Stimulated activated CD4-positive, alpha-beta T cell treated with anti-CD3 and anti-CD28 coated beads, Interleukin-4, amount 100 ng/mL, for 48 hours (primary cell): ENCODE results near the gene CLEC4G.

Source experiments
- DNase-seq, 2 donors: peaks; one replicate each; pipeline ENCODE4 v3.0.0-alpha.2; 2020; ENCODE audit warnings: low read depth in 2 of 2

CLEC4G gene

GRCh38 chr19:7729211-7729610, 2.7 kb downstream of the CLEC4G start:
- DNase-seq, result no peak

GRCh38 chr19:7725791-7726190, 6.1 kb downstream of the CLEC4G start:
- DNase-seq, result no peak

- no peak for DNase-seq
Observed at GRCh38 chr19:7722231-7722651, 9.7 kb downstream of the CLEC4G start.

- DNase-seq, result no peak
Observed at GRCh38 chr19:7720351-7720750, 11.6 kb downstream of the CLEC4G start.

GRCh38 chr19:7718668-7719067, 13.2 kb downstream of the CLEC4G start:
- no peak for DNase-seq

GRCh38 chr19:7716762-7717161, 15.1 kb downstream of the CLEC4G start:
- DNase-seq, result no peak

GRCh38 chr19:7715671-7716070, 16.2 kb downstream of the CLEC4G start:
- DNase-seq, result no peak

- no peak for DNase-seq
Observed at GRCh38 chr19:7710616-7711015, 21.3 kb downstream of the CLEC4G start.

GRCh38 chr19:7709932-7710460, 21.9 kb downstream of the CLEC4G start:
- no peak for DNase-seq

- DNase-seq, result no peak
Observed at GRCh38 chr19:7706955-7707456, 24.9 kb downstream of the CLEC4G start.

- no peak for DNase-seq
Observed at GRCh38 chr19:7706188-7706954, 25.5 kb downstream of the CLEC4G start.

GRCh38 chr19:7705387-7706187, 26.3 kb downstream of the CLEC4G start:
- DNase-seq, result peak; percentile 61 to 68

GRCh38 chr19:7704280-7705060, 27.4 kb downstream of the CLEC4G start:
- DNase-seq, result no peak

GRCh38 chr19:7703332-7703731, 28.6 kb downstream of the CLEC4G start:
- no peak for DNase-seq

- DNase-seq, result no peak
Observed at GRCh38 chr19:7701654-7702457, 30.1 kb downstream of the CLEC4G start, which contains the start of gene FCER2. Gene FCER2, minus strand, starts transcription at chr19:7702131. Its CDS starts 2,371 bp downstream, at chr19:7699760.

- no peak for DNase-seq
Observed at GRCh38 chr19:7701049-7701653, 30.8 kb downstream of the CLEC4G start.

- DNase-seq, result peak in 1 of 2 donors; percentile 32
Observed at GRCh38 chr19:7699417-7700401, 32.2 kb downstream of the CLEC4G start.

- DNase-seq, result no peak
Observed at GRCh38 chr19:7699003-7699402, 32.9 kb downstream of the CLEC4G start.

GRCh38 chr19:7698583-7698982, 33.3 kb downstream of the CLEC4G start:
- DNase-seq, result no peak
